ENCODE data around the gene POLR3F. TPM values are rescaled to one million over a fixed set of nuclear protein-coding genes. Genes with fewer than 3 reads are reported as not detected.

POLR3F gene
- total RNA-seq, 1 donor from 2014 or later = 10.7 TPM

DNA sequence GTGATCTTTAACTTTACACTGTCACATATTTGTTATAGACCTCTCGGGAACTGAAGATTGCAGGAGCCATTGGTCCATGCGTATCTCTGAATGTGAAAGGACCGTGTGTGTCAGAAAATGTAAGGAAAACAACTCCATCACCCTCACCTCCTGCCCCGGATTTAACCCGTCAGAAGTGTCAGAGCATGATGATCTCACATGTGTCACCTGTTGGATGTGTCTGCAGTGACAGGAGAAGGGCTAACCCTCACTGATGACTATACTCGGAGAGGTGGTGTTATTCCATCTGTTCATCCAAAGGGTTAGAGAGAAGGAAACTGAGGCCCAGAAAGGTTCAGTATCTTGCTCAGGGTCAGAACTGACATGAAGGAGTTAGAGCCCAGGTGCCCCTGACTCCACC, 65.4 kb downstream of the POLR3F start:
- Mint-ChIP-seq H3K9me3 (no peaks in the 10 kb centered on the region), H3K27me3 (no peaks in the 10 kb centered on the region), H3K4me1 (ENCODE audit: unreplicated experiment) (no peaks in the 10 kb centered on the region), H3K36me3 (peaks cover 39% of the 10 kb centered on the region), H3K4me3 (no peak overlapping the region), H3K27ac (no peak overlapping the region)
- TF ChIP-seq, protein P1, sequence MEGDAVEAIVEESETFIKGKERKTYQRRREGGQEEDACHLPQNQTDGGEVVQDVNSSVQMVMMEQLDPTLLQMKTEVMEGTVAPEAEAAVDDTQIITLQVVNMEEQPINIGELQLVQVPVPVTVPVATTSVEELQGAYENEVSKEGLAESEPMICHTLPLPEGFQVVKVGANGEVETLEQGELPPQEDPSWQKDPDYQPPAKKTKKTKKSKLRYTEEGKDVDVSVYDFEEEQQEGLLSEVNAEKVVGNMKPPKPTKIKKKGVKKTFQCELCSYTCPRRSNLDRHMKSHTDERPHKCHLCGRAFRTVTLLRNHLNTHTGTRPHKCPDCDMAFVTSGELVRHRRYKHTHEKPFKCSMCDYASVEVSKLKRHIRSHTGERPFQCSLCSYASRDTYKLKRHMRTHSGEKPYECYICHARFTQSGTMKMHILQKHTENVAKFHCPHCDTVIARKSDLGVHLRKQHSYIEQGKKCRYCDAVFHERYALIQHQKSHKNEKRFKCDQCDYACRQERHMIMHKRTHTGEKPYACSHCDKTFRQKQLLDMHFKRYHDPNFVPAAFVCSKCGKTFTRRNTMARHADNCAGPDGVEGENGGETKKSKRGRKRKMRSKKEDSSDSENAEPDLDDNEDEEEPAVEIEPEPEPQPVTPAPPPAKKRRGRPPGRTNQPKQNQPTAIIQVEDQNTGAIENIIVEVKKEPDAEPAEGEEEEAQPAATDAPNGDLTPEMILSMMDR (conservative IDR thresholded peaks at IDR 0.05) = no peak
- DNase-seq (ENCODE audit: extremely low spot score, unreplicated experiment) = no peak

DNA sequence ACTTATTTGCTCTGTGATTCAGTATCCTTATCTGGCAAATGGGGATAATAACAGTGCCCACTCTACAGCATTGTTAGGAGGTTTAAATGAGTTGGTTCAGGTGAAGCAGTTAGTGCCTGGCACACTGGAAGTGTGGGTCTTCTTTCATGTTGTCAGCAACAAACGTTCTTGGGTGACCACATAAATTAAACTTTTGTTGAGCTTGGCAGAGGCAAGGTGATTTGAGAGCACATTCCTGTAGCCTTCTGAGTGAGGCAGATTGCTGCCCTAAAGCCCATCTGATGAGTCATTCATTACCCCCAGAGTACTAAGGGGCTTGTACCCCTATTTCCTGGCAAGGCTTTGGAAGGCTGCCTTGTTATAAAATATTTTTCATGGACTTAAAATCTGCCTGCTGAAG, 66.3 kb downstream of the POLR3F start:
- DNase-seq (ENCODE audit: extremely low spot score, unreplicated experiment) = no peak
- no peaks in the 10 kb centered on the region for H3K4me1 Mint-ChIP-seq (ENCODE audit: unreplicated experiment)
- no peaks in the 10 kb centered on the region for H3K27me3 Mint-ChIP-seq
- H3K36me3 Mint-ChIP-seq = peaks cover 41% of the 10 kb centered on the region
- TF ChIP-seq, protein P1 (conservative IDR thresholded peaks at IDR 0.05) = no peak
- H3K9me3 Mint-ChIP-seq = no peaks in the 10 kb centered on the region
- H3K4me3 Mint-ChIP-seq = no peak overlapping the region
- H3K27ac Mint-ChIP-seq = no peak overlapping the region

GRCh38 chr20:18533978-18534644, 66.9 kb downstream of the POLR3F start:
- no peak overlapping the region for H3K27ac Mint-ChIP-seq
- peaks cover 41% of the 10 kb centered on the region for H3K36me3 Mint-ChIP-seq
- no peak for DNase-seq (ENCODE audit: extremely low spot score, unreplicated experiment)
- no peaks in the 10 kb centered on the region for H3K9me3 Mint-ChIP-seq
- no peaks in the 10 kb centered on the region for H3K27me3 Mint-ChIP-seq
- H3K4me3 Mint-ChIP-seq = no peak overlapping the region
- TF ChIP-seq, protein P1 (conservative IDR thresholded peaks at IDR 0.05) = no peak
- H3K4me1 Mint-ChIP-seq (ENCODE audit: unreplicated experiment) = no peaks in the 10 kb centered on the region

Small RNA genes within 50 kb of the gene (microRNA-seq; reads per million reads assigned to microRNA genes)
- gene MIR3192 = not detected

Other genes with a start within 250 kb of the POLR3F start
- 14.1 and 19.8 TPM in 2 replicates for gene ZNF133, start 178.9 kb upstream of the POLR3F start, total RNA-seq (ENCODE audit: low replicate concordance)
- gene DZANK1, start 360 bp upstream of the POLR3F start, total RNA-seq (ENCODE audit: low replicate concordance) = 3.3 and 6.5 TPM in 2 replicates
- gene RBBP9, start 29.8 kb downstream of the POLR3F start, total RNA-seq (ENCODE audit: low replicate concordance) = 14.0 and 20.7 TPM in 2 replicates
- 50.8 and 63.1 TPM in 2 replicates for gene SEC23B, start 40.5 kb downstream of the POLR3F start, total RNA-seq (ENCODE audit: low replicate concordance)
- gene SMIM26, start 100.0 kb downstream of the POLR3F start, total RNA-seq (ENCODE audit: low replicate concordance) = 61.6 and 66.4 TPM in 2 replicates
- gene DTD1, start 120.7 kb downstream of the POLR3F start, total RNA-seq (ENCODE audit: low replicate concordance) = 20.9 and 29.8 TPM in 2 replicates